Transverse colon (tissue), 4 donors: ENCODE measurements around the gene VAV2. TPM values are rescaled to one million over a fixed set of nuclear protein-coding genes. Genes with fewer than 3 reads are reported as not detected.

Source experiments
- DNase-seq: peaks from one replicate; pipeline ENCODE4 v3.0.0-alpha.2; 2019
- H3K27ac ChIP-seq, 4 donors: fragments of 200-600 bp; sonication (generic); 2 replicates each; pipeline ENCODE4 v1.5.1; 2016 to 2018; ENCODE audit warnings: inconsistent platforms in 4 of 4
- H3K27me3 ChIP-seq: fragments of 200-600 bp; sonication (generic); 2 replicates; pipeline ENCODE4 v1.5.1; 2017; ENCODE audit warnings: inconsistent platforms
- H3K36me3 ChIP-seq, 4 donors: fragments of 200-600 bp; sonication (generic); 2 replicates each; pipeline ENCODE4 v1.5.1; 2017 to 2019; ENCODE audit warnings: inconsistent platforms in 4 of 4
- H3K4me1 ChIP-seq, 4 donors: fragments of 200-600 bp; sonication (generic); 2 replicates each; pipeline ENCODE4 v1.5.1; 2017 to 2020; ENCODE audit warnings: inconsistent platforms in 4 of 4
- H3K4me3 ChIP-seq, 4 donors: fragments of 200-600 bp; sonication (generic); 1 replicate in 1 of 4; 2 replicates in 3 of 4; pipeline versions ENCODE4 v1.5.1 to v1.6.1; 2017 to 2019; ENCODE audit warnings: inconsistent platforms in 4 of 4
- H3K9me3 ChIP-seq, 2 donors: fragments of 200-600 bp; sonication (generic); 2 replicates each; pipeline ENCODE4 v1.5.1; 2017 to 2019; ENCODE audit warnings: inconsistent platforms in 2 of 2
- EP300 ChIP-seq: sonication (generic); formaldehyde crosslinking; IDR thresholded peaks from one replicate; pipeline ENCODE4 v1.6.1; 2017; ENCODE audit warnings: antibody characterized with exemption, low read depth
- POLR2A ChIP-seq: fragments of 450-650 bp; IDR thresholded peaks from one replicate; pipeline ENCODE4 v1.6.1; 2016; ENCODE audit warnings: antibody characterized with exemption, mild to moderate bottlenecking, moderate library complexity
- POLR2AphosphoS5 ChIP-seq, 3 donors: sonication (generic); formaldehyde crosslinking; IDR thresholded peaks; one replicate each; pipeline ENCODE4 v1.6.1; 2016; ENCODE audit warnings: antibody characterized with exemption in 3 of 3
- WGBS, 2 donors: methylation state at CpG; one replicate each; pipeline ENCODE4 v1.1.5; 2018; ENCODE audit warnings: low coverage in 1 of 2; 5-methylcytosine and 5-hydroxymethylcytosine counted together
- in situ Hi-C, 4 donors: fragments of 200-750 bp; cut with MboI; loops; one replicate each; pipeline versions ENCODE4 v1.15.0 to v1.15.1; 2017; ENCODE audit warnings: low sequenced_read_pairs in 3 of 4, low pct_ligation_motif_present in 1 of 4, low pct_unique_long_range_greater_than_20kb in 1 of 4
- intact Hi-C: fragments of 100-400 bp; cut with DNase I; formaldehyde crosslinking; loops from one replicate; pipeline ENCODE4 v1.15.1; 2023; ENCODE audit warnings: low total_unique reads
- total RNA-seq, 4 donors: library from RNA; depleted of rRNA; stranded (reverse); fragments of >200 nt; gene quantifications; one replicate each; pipeline ENCODE4 v1.1.0, GENCODE V29; 2016
- TF ChIP-seq, protein P1 (sequence below), 5 experiments: fragments of 200-600 bp in 3 of 5; fragments of 450-650 bp in 2 of 5; sonication (generic) in 3 of 5; IDR thresholded peaks; 1 replicate in 2 of 5; 2 replicates in 3 of 5; pipeline ENCODE4 v1.5.1; 2016 to 2017; ENCODE audit warnings: antibody characterized with exemption in 5 of 5, inconsistent platforms in 3 of 5, mild to moderate bottlenecking in 2 of 5, moderate library complexity in 1 of 5

The VAV2 gene
- total RNA-seq, 4 donors from 2014 or later = 8.2 to 52.4 (median 24.5) TPM

DNA sequence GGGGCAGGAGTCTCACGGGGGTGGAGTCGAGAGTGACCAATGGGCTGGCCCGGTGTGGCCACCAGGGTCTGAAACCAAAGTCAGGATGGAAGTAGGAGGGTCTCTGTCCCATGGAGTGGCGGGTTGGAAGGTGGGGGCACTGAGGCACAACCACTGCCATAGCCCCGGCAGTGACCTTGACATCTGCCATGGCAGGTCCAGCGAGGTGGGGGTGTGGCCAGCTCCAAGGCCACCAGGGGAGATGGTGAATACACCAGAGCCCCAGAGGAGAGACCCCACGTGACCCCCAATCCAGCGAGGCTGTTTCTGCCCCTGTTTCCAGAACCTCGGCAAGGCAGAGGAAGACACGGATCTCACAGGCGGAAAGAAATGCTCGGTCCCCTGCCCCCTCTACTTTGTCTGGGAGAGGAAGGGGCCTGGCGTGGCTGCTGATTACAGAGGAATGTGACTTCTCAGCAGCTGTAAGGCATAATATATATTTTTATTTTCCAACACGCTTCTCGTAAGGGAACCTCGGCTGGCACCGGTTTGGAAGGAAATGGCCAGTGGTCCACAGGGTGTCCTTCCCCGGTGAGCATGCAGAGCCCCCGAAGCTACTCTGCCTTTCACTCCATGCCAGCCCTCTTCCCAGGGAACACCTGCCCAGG is 148.2 kb downstream of the VAV2 start:
- no peaks in the 10 kb centered on the region for H3K9me3 ChIP-seq
- DNase-seq = no peak
- no peak overlapping the region for H3K27ac ChIP-seq
- in situ Hi-C loops = no loop called here
- 85 to 86% methylated on average over 5 to 14 of the region's 19 CpGs for WGBS, 2 donors
- TF ChIP-seq, protein P1, sequence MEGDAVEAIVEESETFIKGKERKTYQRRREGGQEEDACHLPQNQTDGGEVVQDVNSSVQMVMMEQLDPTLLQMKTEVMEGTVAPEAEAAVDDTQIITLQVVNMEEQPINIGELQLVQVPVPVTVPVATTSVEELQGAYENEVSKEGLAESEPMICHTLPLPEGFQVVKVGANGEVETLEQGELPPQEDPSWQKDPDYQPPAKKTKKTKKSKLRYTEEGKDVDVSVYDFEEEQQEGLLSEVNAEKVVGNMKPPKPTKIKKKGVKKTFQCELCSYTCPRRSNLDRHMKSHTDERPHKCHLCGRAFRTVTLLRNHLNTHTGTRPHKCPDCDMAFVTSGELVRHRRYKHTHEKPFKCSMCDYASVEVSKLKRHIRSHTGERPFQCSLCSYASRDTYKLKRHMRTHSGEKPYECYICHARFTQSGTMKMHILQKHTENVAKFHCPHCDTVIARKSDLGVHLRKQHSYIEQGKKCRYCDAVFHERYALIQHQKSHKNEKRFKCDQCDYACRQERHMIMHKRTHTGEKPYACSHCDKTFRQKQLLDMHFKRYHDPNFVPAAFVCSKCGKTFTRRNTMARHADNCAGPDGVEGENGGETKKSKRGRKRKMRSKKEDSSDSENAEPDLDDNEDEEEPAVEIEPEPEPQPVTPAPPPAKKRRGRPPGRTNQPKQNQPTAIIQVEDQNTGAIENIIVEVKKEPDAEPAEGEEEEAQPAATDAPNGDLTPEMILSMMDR (IDR thresholded peaks at IDR 0.05) = no peak
- TF ChIP-seq EP300 (no peak), POLR2AphosphoS5 (IDR thresholded peaks at IDR 0.05) (no peak), POLR2A (no peak)
- H3K4me3 ChIP-seq = no peak overlapping the region
- H3K27me3 ChIP-seq = no peaks in the 10 kb centered on the region
- H3K36me3 ChIP-seq = no peaks in the 10 kb centered on the region
- peaks cover 0 to 16% (median 11%) of the 10 kb centered on the region in 4 donors for H3K4me1 ChIP-seq
- intact Hi-C loops = no loop called here

DNA sequence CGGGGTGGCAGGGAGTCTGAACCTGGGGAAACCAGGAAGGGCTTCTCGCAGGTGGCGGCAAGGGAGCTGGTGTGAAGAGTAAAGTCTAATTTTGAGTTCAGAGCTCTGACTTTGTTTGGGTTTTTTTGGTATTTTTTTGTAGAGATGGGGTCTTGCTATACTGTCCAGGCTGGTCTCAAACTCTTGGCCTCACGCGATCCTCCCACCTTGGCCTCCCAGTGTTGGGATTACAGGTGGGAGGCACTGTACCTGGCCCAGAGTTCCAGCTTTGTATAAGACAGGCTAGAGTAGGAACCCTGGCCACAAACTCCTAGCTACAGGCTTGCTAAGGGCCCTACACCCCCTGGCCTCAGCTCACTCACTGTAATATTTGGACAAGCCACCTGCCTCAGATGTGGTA is 148.9 kb downstream of the VAV2 start:
- H3K9me3 ChIP-seq = no peaks in the 10 kb centered on the region
- no peak for DNase-seq
- intact Hi-C loops = no loop called here
- TF ChIP-seq POLR2AphosphoS5 (IDR thresholded peaks at IDR 0.05) = no peak
- TF ChIP-seq, protein P1 (IDR thresholded peaks at IDR 0.05) = no peak
- no peak for TF ChIP-seq EP300
- TF ChIP-seq POLR2A = no peak
- 20 to 80% methylated on average over 1 to 5 of the region's 5 CpGs for WGBS, 2 donors
- no peaks in the 10 kb centered on the region for H3K27me3 ChIP-seq
- H3K36me3 ChIP-seq = no peaks in the 10 kb centered on the region
- peak overlapping the region in 1 of 4 donors; percentile 31 for H3K27ac ChIP-seq
- no peak overlapping the region for H3K4me3 ChIP-seq
- H3K4me1 ChIP-seq = peaks cover 0 to 16% (median 11%) of the 10 kb centered on the region in 4 donors
- in situ Hi-C loops = no loop called here

DNA sequence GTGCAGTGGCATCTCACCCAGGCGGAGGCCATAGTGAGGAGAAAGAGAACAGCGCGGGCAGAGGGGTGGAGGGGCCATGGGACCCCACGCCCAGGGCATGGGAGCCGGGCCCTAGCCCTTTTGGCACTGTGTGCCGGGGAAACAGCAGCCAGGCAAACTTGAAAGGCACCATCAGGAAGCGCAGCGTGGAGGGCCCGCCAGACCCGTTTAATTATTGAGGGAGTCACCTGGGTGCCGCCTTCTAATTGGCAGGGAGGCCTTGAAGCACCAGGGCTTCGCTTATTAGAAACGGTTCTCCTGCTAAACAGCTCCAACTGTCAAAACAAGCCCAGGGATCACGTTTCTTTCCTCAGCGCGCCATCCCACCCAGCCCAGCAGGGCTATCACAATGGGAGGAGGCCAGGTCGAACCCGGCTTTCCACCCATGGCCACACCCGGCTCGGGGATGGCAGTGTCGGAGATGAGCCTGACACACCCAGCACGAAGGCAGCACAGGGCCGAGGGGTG is 149.3 kb downstream of the VAV2 start:
- H3K27me3 ChIP-seq = no peaks in the 10 kb centered on the region
- in situ Hi-C loops = no loop called here
- H3K4me3 ChIP-seq = no peak overlapping the region
- H3K9me3 ChIP-seq = no peaks in the 10 kb centered on the region
- TF ChIP-seq, protein P1 (IDR thresholded peaks at IDR 0.05) = no peak
- TF ChIP-seq EP300 = no peak
- no peak for TF ChIP-seq POLR2A
- no peak for TF ChIP-seq POLR2AphosphoS5 (IDR thresholded peaks at IDR 0.05)
- WGBS, 2 donors = 60 to 69% methylated on average over 3 to 23 of the region's 23 CpGs
- H3K27ac ChIP-seq = peak overlapping the region; percentile 31 to 59 (median 48)
- intact Hi-C loops = no loop called here
- H3K4me1 ChIP-seq = peaks cover 0 to 21% (median 13%) of the 10 kb centered on the region in 4 donors
- peak; percentile 54 for DNase-seq
- H3K36me3 ChIP-seq = no peaks in the 10 kb centered on the region

- peak; percentile 81 for DNase-seq
- in situ Hi-C loops = no loop called here
- H3K27me3 ChIP-seq = no peaks in the 10 kb centered on the region
- TF ChIP-seq, protein P1 (IDR thresholded peaks at IDR 0.05) = peak in 1 of 5 experiments; percentile 15
- TF ChIP-seq EP300 (no peak), POLR2AphosphoS5 (IDR thresholded peaks at IDR 0.05) (no peak)
- 56% methylated on average over 17 of the region's 17 CpGs; no CpG with 5 or more reads in 1 of the 2 donors for WGBS, 2 donors
- H3K4me3 ChIP-seq = no peak overlapping the region
- intact Hi-C loops = no loop called here
- H3K27ac ChIP-seq = peak overlapping the region; percentile 31 to 59 (median 48)
- no peaks in the 10 kb centered on the region for H3K36me3 ChIP-seq
- no peaks in the 10 kb centered on the region for H3K9me3 ChIP-seq
- H3K4me1 ChIP-seq = peaks cover 0 to 21% (median 16%) of the 10 kb centered on the region in 4 donors
These were observed 149.9 kb downstream of the VAV2 start for GRCh38 chr9:133842174-133842573.
